GM15510 (cell line): Measurements from ENCODE around the gene SCAF4.

Experiments
- POLR2A ChIP-seq: IDR thresholded peaks from 3 replicates; pipeline ENCODE4 v1.6.1; 2011; ENCODE audit warnings: borderline replicate concordance; ENCODE audit not compliant: insufficient read length; ENCODE audit errors: extremely low read depth

The SCAF4 gene

GRCh38 chr21:31641416-31641922 is 90.4 kb downstream of the SCAF4 start:
- TF ChIP-seq POLR2A = no peak

- TF ChIP-seq POLR2A = no peak
Measured at GRCh38 chr21:31636874-31637273, 95.0 kb downstream of the SCAF4 start.

GRCh38 chr21:31634993-31635392 is 96.9 kb downstream of the SCAF4 start:
- no peak for TF ChIP-seq POLR2A

GRCh38 chr21:31629972-31630711 is 101.8 kb downstream of the SCAF4 start:
- TF ChIP-seq POLR2A = no peak

- no peak for TF ChIP-seq POLR2A
Measured at GRCh38 chr21:31624961-31625491, 106.9 kb downstream of the SCAF4 start.

GRCh38 chr21:31624181-31624580 is 107.7 kb downstream of the SCAF4 start:
- TF ChIP-seq POLR2A = no peak

GRCh38 chr21:31623664-31624063 is 108.3 kb downstream of the SCAF4 start:
- no peak for TF ChIP-seq POLR2A

- no peak for TF ChIP-seq POLR2A
Measured at GRCh38 chr21:31622397-31622796, 109.5 kb downstream of the SCAF4 start.
